ENCODE data around the gene C10orf90. TPM values are rescaled to one million over a fixed set of nuclear protein-coding genes. Genes with fewer than 3 reads are reported as not detected.
A peak's percentile ranks its signal among the peaks of the same experiment; 100 is the strongest.

Gene C10orf90
- total RNA-seq, 1 donor from 2014 or later: 0.12 TPM

DNA sequence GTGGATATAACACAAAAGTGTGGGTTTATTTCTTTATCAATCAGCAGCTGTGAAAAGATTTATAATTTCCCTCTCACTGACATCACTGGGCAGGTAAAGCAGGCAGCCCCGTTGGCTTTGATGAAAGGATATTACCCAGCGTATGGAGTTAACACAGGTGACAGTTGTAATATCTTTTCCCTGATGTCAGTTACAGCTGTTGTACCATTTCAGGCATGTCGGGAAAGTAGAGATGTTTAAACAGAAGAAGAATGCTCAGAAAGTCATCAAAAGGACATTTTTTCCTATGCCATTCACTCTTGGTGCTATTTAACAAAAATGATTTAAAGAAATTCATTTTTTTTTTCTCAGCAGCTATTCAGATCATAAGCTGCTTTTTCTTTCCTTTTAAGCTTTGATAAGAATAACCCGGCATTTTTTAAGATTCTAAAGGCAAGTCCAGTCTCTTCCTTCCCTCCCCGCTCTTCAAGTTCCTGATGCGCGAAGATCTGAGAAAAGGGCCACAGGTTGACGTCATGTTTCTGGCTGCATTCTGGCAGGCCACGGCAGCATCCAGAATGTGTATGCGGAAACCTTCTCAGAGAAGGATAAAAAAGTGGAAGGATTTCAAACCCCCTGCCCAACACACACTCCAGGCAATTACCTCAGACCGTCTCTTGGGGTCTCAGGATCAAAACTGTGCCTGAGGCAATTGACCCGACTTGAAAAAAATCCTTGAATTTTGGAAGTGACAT lies 249.8 kb downstream of the C10orf90 start:
- ATAC-seq: no peak

DNA sequence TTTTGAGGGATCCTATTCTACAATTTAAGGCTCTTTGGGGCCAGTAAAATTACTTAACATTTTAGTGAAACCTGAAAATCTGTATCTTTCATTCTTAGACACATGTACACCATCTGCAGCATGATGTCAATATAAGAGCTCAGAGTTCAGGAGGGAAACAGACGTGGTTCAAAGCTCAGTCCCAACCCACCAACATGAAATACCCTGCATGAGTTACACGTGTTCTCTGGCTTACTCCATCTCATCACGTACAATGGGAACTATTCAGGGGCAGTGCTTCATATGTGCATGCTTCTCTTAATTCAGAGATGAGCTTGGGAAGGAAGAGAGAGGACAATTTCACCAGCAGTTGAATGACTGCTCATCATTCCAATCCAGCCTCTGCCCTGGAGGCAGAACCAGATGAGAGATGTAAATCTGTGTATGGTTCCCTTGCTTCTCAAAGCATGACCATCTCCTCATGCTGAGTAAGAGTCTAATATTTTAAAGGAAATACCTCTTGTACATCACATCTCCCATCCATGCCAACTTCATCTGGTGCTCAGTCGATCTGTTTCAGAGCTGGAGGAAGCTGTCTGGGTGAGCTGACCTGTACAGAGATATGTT lies 253.2 kb downstream of the C10orf90 start:
- no peak for ATAC-seq

DNA sequence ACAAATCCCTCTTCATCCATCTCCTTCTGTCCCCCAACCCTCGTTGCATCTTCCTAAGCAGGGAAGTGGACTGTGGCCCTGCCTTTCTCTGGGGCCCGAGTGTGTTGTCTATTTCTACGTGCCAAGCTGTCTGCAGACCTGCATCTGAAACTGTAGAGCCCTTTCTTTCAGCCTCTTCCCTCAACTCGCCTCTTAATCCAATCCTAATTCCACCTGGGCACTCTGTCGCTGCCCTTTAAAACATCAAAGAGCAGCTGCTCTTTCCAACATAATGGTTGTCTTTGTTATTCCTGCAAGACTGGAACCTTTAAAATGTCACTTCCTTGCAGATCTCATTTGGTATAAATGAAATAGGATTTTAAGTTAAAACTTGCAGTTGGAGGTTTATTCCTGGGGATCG lies 260.7 kb downstream of the C10orf90 start:
- ATAC-seq: no peak

GRCh38 chr10:126408953-126409641 lies 261.4 kb downstream of the C10orf90 start:
- ATAC-seq: no peak

DNA sequence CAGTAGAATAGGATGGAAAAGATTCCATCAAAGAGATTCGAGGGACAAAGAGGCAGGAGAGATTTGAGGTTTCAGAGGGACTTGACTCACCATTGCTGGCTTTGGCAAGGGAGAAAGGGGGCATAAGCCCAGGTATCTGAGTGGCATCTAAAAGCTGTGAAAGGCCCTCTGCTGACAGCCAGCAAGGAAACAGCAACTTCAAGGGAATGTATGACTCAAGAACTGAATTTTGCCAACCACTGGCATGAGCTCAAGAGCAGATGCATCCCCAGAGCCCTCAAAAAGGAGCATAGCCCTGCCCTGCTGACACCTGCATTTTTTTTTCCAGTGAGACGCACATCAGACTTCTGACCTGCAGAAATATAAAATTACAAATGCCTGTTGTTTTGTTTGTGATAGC lies 262.7 kb downstream of the C10orf90 start:
- ATAC-seq: no peak

DNA sequence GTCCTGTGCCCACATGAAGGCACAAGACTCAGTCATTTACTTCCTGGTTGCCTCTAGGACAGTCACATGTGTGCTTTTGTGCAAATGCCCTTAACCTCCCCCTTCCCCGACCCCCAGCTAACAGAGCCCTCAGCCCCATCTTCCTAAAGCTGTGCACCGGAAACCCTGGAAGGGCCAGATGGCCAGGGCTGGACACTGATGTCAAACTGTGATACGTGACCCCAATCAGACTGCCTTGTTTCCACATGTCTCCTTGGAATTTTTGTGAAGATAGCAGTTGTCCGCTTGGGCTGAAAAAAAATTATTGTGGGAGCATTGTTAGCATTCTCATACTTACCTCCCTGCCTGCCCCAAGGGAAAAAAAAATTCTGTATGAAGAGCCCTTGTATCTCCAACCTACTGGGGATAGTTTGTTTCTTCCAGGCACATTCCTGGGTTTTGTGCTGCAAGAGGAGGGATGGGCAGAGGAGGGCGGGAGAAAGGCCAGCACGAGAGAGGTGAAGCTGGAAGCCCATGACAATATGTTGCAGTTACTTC lies 265.2 kb downstream of the C10orf90 start:
- no peak for ATAC-seq

DNA sequence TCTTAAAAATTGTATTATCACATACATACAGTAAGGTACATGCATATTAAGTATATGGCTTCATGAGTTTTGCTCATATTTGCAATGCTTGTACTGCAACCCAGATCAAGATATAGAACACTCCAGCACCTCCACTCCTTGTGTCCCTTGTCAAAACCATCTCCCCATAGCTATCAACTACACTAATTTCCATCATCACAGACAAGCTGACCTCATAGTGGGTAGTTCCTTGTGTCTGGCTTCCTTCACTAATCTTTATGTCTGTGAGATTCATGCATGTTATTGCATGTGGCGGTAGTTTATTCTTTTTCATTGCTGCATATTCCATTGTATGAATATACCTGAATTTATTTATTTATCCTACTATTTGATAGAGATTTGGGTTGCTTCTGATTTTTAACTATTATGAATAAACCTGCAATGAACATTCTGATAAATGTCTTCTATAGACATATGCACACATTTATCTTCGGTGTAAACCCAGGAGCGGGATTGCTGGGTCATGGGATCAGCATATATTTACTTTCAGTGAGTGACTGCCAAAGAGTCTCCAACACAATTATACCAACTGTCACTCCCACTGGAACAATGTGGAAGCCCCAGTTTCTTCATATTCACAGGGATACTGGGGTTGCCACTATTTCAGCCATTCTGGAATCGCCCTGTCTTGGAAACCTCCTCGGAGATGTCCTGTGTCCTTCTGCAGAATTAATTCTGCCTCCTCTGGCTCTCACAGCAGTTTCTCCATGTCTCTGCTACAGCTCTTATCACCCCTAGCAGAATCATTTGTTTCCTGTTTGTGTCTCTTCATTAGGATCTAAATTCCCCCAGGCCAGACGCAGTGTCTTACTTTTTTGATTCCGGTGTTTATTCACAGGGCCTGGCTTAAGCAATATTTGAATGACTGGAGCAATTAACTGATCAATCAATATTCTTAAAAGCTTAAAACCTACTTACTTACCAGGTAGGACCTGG lies 267.5 kb downstream of the C10orf90 start:
- ATAC-seq: no peak

GRCh38 chr10:126400641-126401040 lies 269.9 kb downstream of the C10orf90 start:
- no peak for ATAC-seq

GRCh38 chr10:126398924-126399323 lies 271.6 kb downstream of the C10orf90 start:
- ATAC-seq: no peak

- no peak for ATAC-seq
These were observed 272.1 kb downstream of the C10orf90 start for GRCh38 chr10:126398383-126398743.

GRCh38 chr10:126397640-126398382 lies 272.7 kb downstream of the C10orf90 start:
- ATAC-seq: no peak

- ATAC-seq: no peak
These were observed 273.3 kb downstream of the C10orf90 start for GRCh38 chr10:126397156-126397555.

GRCh38 chr10:126394948-126395347 lies 275.5 kb downstream of the C10orf90 start:
- ATAC-seq: no peak

DNA sequence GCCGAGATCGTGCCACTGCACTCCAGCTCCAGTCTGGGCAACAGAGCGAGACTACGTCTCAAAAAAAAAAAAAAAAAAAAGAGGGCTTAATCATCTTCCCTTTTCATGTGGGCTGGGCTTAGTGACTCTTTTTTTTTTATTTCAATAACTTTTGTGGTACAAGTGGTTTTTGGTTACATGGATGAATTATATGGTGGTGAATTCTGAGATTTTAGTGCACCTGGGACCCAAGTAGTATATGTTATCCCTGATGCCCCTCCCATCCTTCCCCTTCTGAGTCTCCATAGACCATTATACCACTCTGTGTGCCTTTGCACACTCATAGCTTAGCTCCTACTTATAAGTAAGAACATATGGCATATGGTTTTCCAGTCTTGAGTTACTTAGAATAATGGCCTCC lies 277.4 kb downstream of the C10orf90 start:
- ATAC-seq: no peak

- no peak for ATAC-seq
These were observed 278.0 kb downstream of the C10orf90 start for GRCh38 chr10:126392469-126392868.

DNA sequence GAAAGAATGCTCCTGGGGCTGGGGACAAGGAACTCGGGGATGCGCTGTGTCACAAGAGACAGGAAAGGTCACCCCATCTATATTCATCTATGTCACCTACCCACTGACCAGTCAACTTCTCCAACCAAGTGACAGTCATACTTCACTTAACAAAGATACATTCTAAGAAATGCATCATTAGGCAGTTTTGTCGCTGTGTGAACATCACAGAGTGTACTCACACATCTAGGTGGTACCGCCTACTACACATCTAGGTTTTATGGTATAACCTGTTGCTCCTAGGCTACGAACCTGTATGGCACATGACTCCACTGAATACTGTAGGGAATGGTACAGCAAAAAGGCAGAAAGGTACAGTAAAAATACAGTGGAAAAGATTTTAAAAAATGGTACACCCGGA lies 278.4 kb downstream of the C10orf90 start:
- no peak for ATAC-seq

DNA sequence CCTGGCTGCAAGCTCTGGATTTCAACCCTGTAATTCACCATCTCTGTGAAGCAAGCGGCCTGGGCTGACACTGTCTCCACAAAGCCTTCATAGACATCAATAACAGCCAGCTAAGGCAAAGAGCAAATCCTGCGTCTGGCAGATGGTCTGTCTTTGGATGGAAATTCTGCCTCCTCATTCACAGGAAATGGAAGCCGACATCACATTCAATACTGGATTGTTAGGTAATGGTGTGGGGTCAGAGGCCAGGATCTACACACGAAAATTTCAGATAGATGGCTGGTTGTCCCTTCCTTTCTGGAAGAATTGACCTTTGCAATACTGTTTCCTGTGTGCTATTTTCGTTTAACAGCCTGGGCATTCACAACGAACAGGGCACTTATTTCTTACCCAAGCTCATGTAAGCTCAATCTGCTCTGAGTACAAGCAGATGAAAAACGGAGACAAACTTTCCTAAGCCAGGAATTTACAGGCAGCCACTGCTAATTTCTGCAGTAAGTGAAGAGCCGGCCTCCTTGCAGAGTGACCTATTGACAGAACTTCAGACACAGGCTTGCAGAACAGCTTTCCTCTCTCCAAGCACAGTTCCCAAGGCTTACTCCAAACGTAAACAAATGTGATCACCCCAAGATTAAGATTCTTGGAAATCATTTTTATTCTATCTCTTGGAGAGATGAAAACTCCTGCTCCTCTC lies 279.2 kb downstream of the C10orf90 start:
- no peak for ATAC-seq

GRCh38 chr10:126390324-126390723 lies 280.2 kb downstream of the C10orf90 start:
- ATAC-seq: no peak

DNA sequence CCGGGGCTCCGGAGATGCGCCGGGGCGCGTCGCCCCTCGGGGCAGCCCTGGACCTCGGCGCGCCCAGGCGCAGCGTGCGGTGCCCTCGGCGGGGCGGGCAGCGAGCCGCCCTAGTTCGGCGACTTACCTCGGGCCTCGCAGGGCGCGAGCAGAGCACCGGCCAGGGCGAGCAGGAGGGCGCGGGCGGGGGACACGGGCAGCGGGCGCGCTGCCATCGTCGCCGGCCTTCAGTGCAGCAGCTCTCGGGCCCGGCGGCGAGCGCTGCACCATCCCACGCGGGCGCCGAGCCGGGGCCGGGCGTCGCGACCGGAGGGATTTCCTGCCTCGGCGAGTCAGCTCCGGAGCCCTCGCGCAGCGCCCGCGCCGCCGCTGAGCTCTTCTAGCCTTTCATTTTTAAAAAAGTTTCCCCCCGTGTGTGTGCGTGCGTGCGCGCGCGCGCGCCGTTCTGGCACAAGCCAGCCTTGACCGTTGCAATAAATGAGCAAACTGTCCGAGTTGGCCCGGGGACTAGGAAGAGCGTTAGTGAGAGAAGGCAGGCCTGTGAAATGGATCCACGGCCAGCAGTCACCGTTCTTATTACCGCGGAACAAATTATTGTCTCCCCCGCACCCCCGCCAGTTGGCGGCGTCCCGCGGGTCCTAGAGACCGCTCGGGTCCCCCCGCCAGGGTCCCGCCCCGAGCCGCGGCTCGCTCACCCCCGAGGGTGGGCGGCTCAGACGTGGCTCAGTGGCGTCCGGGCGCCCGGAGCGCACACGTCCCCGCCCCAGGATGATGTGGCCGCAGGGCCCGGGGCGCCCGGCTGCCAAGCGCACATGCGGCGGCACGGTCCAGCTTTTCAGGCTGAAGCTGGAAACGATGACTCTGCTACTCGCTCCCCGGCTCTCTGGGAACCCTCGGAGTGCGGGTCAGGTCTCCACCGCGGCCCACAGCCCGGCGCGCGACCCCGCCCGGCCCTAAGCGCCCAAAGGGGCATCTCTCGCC lies 282.3 kb downstream of the C10orf90 start, which contains the start of gene ADAM12:
ADAM12 (minus strand) TSS at position 547 of the 981 bp plus-strand sequence; CDS start at position 215, 332 bp downstream.
- ATAC-seq: peak; percentile 46

Measured in esophagus mucosa (tissue), 1 donor.